GM12891 (cell line): ENCODE data around the gene ADH1A.

Source experiments
- POLR2A ChIP-seq: IDR thresholded peaks from 2 replicates; pipeline ENCODE4 v1.6.1; 2011; ENCODE audit warnings: low read depth, low read length, control low read depth
- POLR2AphosphoS5 ChIP-seq: IDR thresholded peaks from 2 replicates; pipeline ENCODE4 v1.6.1; 2011; ENCODE audit warnings: low read depth, low read length, control low read depth
- POU2F2 ChIP-seq: IDR thresholded peaks from 2 replicates; pipeline ENCODE4 v1.6.1; 2011; ENCODE audit warnings: low read depth, mild to moderate bottlenecking, control low read depth, low read length, moderate library complexity
- TAF1 ChIP-seq: IDR thresholded peaks from 2 replicates; pipeline ENCODE4 v1.6.1; 2011; ENCODE audit warnings: low read depth, low read length, control low read depth

DNA sequence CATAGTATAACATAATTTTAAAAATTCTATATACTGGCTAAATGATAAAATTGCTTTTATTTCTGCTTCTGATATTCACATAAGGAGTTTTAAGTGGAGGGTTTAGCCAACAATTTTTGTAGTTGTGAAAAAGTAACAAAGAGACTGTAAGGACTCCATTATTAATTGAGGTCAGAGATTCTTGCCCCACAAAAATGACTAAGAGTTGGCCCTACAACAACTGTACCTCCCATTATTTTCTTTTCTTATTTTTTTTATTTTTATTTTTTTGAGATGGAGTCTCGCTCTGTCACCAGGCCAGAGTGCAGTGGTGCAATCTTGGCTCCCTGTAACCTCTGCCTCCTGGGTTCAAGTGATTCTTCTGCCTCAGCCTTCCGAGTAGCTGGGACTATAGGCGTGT lies 39.9 kb upstream of the ADH1A start:
- no peak for TF ChIP-seq POLR2A
- no peak for TF ChIP-seq POLR2AphosphoS5
- TF ChIP-seq TAF1: no peak
- no peak for TF ChIP-seq POU2F2
